Tibial nerve (tissue), 4 donors: ENCODE data around the gene UBXN7. TPM values are rescaled to one million over a fixed set of nuclear protein-coding genes. Genes with fewer than 3 reads are reported as not detected.

Experiments
- DNase-seq, 2 donors: peaks; one replicate each; pipeline ENCODE4 v3.0.0-alpha.2; 2019; ENCODE audit warnings: low spot score in 2 of 2
- H3K27ac ChIP-seq, 4 donors: fragments of 200-600 bp; sonication (generic) in 3 of 4; one replicate each; pipeline ENCODE4 v1.5.1; 2017 to 2019; ENCODE audit warnings: mild to moderate bottlenecking in 1 of 4
- H3K27me3 ChIP-seq, 2 donors: fragments of 200-600 bp; sonication (generic) in 1 of 2; one replicate each; pipeline versions ENCODE4 v1.5.1 to v1.6.0; 2017 to 2019
- H3K36me3 ChIP-seq, 3 donors: fragments of 200-600 bp; sonication (generic); one replicate each; pipeline ENCODE4 v1.5.1; 2018 to 2019
- H3K4me1 ChIP-seq, 4 donors: fragments of 200-600 bp; sonication (generic) in 3 of 4; one replicate each; pipeline ENCODE4 v1.5.1; 2017 to 2019
- H3K4me3 ChIP-seq, 4 donors: fragments of 200-600 bp; sonication (generic) in 3 of 4; one replicate each; pipeline ENCODE4 v1.5.1; 2017 to 2019; ENCODE audit warnings: mild to moderate bottlenecking in 1 of 4, moderate library complexity in 1 of 4
- H3K9me3 ChIP-seq, 4 donors: fragments of 200-600 bp; sonication (generic) in 3 of 4; one replicate each; pipeline ENCODE4 v1.5.1; 2017 to 2019
- EP300 ChIP-seq, 2 donors: sonication (generic); formaldehyde crosslinking; IDR thresholded peaks; one replicate each; pipeline ENCODE4 v1.6.1; 2017; ENCODE audit warnings: antibody characterized with exemption in 2 of 2, mild to moderate bottlenecking in 1 of 2
- POLR2A ChIP-seq, 2 donors: fragments of 450-650 bp; IDR thresholded peaks; one replicate each; pipeline ENCODE4 v1.6.1; 2017; ENCODE audit warnings: antibody characterized with exemption in 2 of 2, mild to moderate bottlenecking in 2 of 2, moderate library complexity in 2 of 2
- WGBS, 2 donors: methylation state at CpG; one replicate each; pipeline ENCODE4 v1.1.5; 2018; 5-methylcytosine and 5-hydroxymethylcytosine counted together
- total RNA-seq, 4 donors: library from RNA; depleted of rRNA; stranded (reverse); fragments of >200 nt; gene quantifications; one replicate each; pipeline ENCODE4 v1.1.0, GENCODE V29; 2016
- TF ChIP-seq, protein P1 (sequence below), 5 experiments: fragments of 200-600 bp in 3 of 5; fragments of 450-650 bp in 2 of 5; sonication (generic) in 3 of 5; IDR thresholded peaks; one replicate each; pipeline ENCODE4 v1.5.1; 2016 to 2019; ENCODE audit warnings: antibody characterized with exemption in 5 of 5, mild to moderate bottlenecking in 3 of 5, moderate library complexity in 2 of 5

The UBXN7 gene
- total RNA-seq, 4 donors from 2014 or later: 19.0 to 25.2 (median 21.4) TPM

DNA sequence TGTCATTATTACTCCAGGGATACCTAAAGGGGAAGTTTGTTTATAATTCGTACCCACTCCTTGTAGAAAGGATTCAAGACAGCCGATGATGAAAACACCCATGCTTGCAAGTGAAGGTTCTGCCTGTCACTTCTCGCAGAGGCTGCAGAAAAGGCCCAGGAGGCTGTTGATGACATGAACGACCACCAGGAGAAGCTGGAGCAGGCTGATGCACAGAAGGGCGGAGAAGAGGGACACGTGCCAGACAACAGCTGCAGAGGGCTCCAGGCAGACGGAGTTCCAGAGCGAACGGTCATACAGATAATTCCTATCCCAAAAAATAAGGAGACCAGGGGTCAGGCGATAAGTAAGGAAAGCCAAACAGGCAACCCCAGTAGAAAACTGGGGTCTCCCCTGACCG is 108.5 kb downstream of the UBXN7 start:
- H3K4me1 ChIP-seq: peaks cover 0 to 9% (median 0%) of the 10 kb centered on the region in 4 donors
- no peak for DNase-seq
- TF ChIP-seq, protein P1, sequence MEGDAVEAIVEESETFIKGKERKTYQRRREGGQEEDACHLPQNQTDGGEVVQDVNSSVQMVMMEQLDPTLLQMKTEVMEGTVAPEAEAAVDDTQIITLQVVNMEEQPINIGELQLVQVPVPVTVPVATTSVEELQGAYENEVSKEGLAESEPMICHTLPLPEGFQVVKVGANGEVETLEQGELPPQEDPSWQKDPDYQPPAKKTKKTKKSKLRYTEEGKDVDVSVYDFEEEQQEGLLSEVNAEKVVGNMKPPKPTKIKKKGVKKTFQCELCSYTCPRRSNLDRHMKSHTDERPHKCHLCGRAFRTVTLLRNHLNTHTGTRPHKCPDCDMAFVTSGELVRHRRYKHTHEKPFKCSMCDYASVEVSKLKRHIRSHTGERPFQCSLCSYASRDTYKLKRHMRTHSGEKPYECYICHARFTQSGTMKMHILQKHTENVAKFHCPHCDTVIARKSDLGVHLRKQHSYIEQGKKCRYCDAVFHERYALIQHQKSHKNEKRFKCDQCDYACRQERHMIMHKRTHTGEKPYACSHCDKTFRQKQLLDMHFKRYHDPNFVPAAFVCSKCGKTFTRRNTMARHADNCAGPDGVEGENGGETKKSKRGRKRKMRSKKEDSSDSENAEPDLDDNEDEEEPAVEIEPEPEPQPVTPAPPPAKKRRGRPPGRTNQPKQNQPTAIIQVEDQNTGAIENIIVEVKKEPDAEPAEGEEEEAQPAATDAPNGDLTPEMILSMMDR (IDR thresholded peaks at IDR 0.05): no peak
- no peak for TF ChIP-seq EP300 (IDR thresholded peaks at IDR 0.05)
- TF ChIP-seq POLR2A (IDR thresholded peaks at IDR 0.05): no peak
- H3K4me3 ChIP-seq: no peak overlapping the region
- no peak overlapping the region for H3K27ac ChIP-seq
- H3K9me3 ChIP-seq: no peaks in the 10 kb centered on the region
- 50 to 52% methylated on average over 11 of the region's 11 CpGs for WGBS, 2 donors
- no peaks in the 10 kb centered on the region for H3K27me3 ChIP-seq
- peaks cover 0 to 8% (median 0%) of the 10 kb centered on the region in 3 donors for H3K36me3 ChIP-seq

DNA sequence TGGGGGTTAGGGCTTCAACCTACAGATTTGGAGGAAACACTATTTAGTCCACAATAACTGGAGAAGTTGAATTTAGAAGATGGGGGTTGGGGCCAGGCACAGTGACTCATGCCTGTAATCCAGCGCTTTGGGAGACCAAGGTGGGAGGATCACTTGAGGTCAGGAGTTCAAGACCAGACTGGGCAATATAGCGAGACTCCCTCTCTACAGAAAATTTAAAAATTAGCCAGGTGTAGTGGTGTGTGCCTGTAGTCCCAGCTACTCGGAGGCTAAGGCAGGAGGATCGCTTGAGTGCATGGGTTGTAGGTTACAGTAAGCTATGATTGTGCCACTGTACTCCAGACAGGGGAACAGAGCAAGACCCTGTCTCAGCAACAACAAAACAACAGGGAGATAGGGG is 109.2 kb downstream of the UBXN7 start:
- WGBS, 2 donors: 95 to 96% methylated on average over 4 of the region's 4 CpGs
- Histone ChIP-seq H3K4me3 (no peak overlapping the region), H3K36me3 (peaks cover 0 to 8% (median 0%) of the 10 kb centered on the region in 3 donors), H3K9me3 (no peaks in the 10 kb centered on the region), H3K27ac (no peak overlapping the region), H3K4me1 (peaks cover 0 to 10% (median 0%) of the 10 kb centered on the region in 4 donors), H3K27me3 (no peaks in the 10 kb centered on the region)
- no peak for DNase-seq
- TF ChIP-seq EP300 (IDR thresholded peaks at IDR 0.05) (no peak), POLR2A (IDR thresholded peaks at IDR 0.05) (no peak)
- TF ChIP-seq, protein P1 (IDR thresholded peaks at IDR 0.05): no peak

DNA sequence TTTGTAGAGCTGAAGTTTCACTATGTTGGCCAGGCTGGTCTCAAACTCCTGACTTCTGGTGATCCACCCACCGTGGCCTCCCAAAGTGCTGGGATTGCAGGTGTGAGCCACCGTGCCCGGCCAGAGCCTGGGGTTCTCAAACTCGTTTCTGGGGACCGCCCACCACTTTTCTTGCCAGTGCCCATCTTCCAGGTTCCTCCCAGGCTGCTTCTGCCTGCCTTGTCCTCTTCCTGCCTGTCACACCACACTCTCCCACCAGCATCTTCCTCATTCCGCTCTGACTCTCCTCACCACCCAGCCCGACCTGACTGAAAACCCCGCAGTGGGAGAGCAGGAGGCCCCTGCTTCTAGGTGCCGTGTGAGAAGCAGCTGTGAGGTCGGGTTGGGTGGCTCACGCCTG is 111.1 kb downstream of the UBXN7 start:
- Histone ChIP-seq H3K27me3 (no peaks in the 10 kb centered on the region), H3K9me3 (no peaks in the 10 kb centered on the region), H3K36me3 (peaks cover 0 to 8% (median 0%) of the 10 kb centered on the region in 3 donors), H3K27ac (no peak overlapping the region), H3K4me1 (peaks cover 0 to 15% (median 0%) of the 10 kb centered on the region in 4 donors), H3K4me3 (no peak overlapping the region)
- no peak for DNase-seq
- TF ChIP-seq EP300 (IDR thresholded peaks at IDR 0.05) (no peak), POLR2A (IDR thresholded peaks at IDR 0.05) (no peak)
- TF ChIP-seq, protein P1 (IDR thresholded peaks at IDR 0.05): no peak
- WGBS, 2 donors: 76 to 78% methylated on average over 11 of the region's 11 CpGs

DNA sequence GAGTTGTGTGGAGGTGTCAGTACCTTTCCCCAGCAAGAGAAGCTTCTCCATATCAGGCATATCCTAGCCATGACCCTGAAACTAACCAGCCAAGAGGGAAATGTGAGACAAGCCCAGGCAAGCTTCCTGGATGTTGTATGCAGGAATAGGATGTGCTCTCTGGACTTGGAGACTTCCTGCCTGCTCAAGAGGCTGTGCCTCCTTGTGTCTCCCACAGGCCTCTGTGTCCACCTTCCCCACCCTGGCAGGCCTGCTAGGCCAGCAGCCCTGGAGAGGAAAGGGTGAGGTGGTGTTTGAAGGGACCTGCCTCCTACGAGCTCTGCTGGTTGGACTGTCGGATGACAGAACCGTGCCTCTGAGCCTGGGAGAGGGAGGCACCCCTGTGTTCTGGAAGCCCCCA is 112.1 kb downstream of the UBXN7 start:
- DNase-seq: no peak

More for the DNA sequence above, 112.1 kb downstream of the UBXN7 start:
- Histone ChIP-seq H3K4me1 (peaks cover 0 to 15% (median 0%) of the 10 kb centered on the region in 4 donors), H3K27me3 (no peaks in the 10 kb centered on the region), H3K36me3 (peaks cover 0 to 8% (median 0%) of the 10 kb centered on the region in 3 donors), H3K27ac (no peak overlapping the region), H3K9me3 (no peaks in the 10 kb centered on the region), H3K4me3 (no peak overlapping the region)
- WGBS, 2 donors: 58 to 65% methylated on average over 3 of the region's 3 CpGs
- TF ChIP-seq, protein P1 (IDR thresholded peaks at IDR 0.05): no peak
- TF ChIP-seq EP300 (IDR thresholded peaks at IDR 0.05) (no peak), POLR2A (IDR thresholded peaks at IDR 0.05) (no peak)
